ENCODE data around the gene MTARC2. TPM values are rescaled to one million over a fixed set of nuclear protein-coding genes. Genes with fewer than 3 reads are reported as not detected.

Gene MTARC2
- total RNA-seq, 1 donor from 2014 or later: 56.6 TPM

- Histone ChIP-seq H3K9me3 (no peaks in the 10 kb centered on the region), H3K27me3 (ENCODE audit: low read depth) (no peaks in the 10 kb centered on the region), H3K27ac (no peak overlapping the region), H3K4me1 (peaks cover 7% of the 10 kb centered on the region), H3K36me3 (peaks cover 33% of the 10 kb centered on the region), H3K4me3 (no peak overlapping the region)
- peak; percentile 94 for TF ChIP-seq CTCF (IDR thresholded peaks at IDR 0.05)
- intact Hi-C loops (cut with DNase I): loop anchor here (5.0 kb wide), 1 partner anchor 95 kb away; no protein-coding TSS in a partner anchor
- ATAC-seq (peak; percentile 95 to 97), DNase-seq (peak; percentile 89)
Measured at GRCh38 chr1:220776720-220777326, 28.7 kb downstream of the MTARC2 start.

- H3K27me3 ChIP-seq (ENCODE audit: low read depth): no peaks in the 10 kb centered on the region
- no peaks in the 10 kb centered on the region for H3K9me3 ChIP-seq
- TF ChIP-seq CTCF (IDR thresholded peaks at IDR 0.05): no peak
- no peak overlapping the region for H3K4me3 ChIP-seq
- H3K36me3 ChIP-seq: peaks cover 36% of the 10 kb centered on the region
- ATAC-seq (no peak), DNase-seq (no peak)
- intact Hi-C loops (cut with DNase I): no loop called here
- H3K4me1 ChIP-seq: peaks cover 23% of the 10 kb centered on the region
- no peak overlapping the region for H3K27ac ChIP-seq
Measured at GRCh38 chr1:220783453-220783852, 35.3 kb downstream of the MTARC2 start.

DNA sequence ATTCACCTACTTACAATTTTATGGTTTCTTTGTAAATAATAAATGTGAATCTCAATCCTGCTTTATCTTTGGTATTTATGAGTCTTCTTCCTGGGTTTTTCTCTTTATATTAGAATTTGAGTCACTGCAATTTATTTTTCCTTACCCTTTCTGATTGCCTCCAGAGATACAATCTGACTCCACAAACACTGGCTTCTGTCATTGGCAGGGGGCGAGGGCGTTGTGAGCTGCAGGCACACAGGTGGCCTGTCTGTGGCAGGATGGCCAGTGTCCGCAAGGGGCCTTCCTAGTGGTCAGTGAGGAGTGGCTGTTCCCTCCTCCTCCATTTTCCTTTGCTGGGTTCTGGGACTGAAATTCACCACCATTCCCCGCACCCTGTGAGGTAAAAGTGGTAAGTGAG, 36.6 kb downstream of the MTARC2 start:
- Histone ChIP-seq H3K9me3 (no peaks in the 10 kb centered on the region), H3K36me3 (peaks cover 36% of the 10 kb centered on the region), H3K4me3 (no peak overlapping the region), H3K4me1 (peaks cover 29% of the 10 kb centered on the region), H3K27me3 (ENCODE audit: low read depth) (no peaks in the 10 kb centered on the region), H3K27ac (no peak overlapping the region)
- no peak for TF ChIP-seq CTCF (IDR thresholded peaks at IDR 0.05)
- DNase-seq (no peak), ATAC-seq (no peak)
- intact Hi-C loops (cut with DNase I): no loop called here

DNA sequence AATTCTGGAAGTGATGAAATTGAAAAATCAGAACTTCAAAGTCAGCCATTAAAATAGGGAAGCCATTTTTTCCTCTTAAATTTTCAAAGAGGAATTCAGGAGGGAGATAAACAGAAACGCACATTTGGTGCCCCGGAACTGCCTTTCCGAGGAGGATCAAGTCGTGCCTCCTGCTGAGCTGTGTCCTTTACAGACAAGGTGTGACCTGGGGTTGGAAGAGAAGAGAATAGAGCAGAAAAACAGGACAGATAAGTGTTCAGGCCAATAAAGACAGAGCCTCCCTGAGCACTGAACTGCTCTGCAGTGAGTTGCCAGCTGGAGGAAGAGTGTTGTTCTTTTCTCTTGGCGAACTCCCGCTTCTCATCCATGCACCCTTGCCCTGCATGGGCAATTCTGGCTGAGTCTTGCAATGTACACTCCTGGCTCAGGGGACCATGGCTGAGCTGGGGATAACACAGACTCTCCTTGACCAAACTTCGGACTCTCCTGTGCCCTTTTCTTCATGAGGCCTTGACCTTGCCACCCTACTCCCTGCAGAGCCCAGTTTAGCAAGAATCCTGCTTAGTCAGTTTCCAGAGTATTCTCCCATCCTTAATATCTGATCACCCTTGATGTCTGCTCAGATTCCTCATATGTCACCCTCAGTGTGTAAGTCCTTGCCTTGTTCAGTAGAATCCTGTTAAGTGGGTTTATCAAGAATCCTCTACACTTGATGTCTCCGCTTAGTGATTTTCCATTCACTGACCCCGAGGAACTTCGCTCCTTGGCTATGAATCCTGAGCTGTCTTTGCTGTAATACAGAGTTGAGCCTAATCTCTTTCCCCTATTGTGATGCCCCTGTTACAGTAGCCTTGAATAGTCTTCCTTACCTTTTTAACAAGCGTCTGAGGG, 37.3 kb downstream of the MTARC2 start:
- no peaks in the 10 kb centered on the region for H3K27me3 ChIP-seq (ENCODE audit: low read depth)
- intact Hi-C loops (cut with DNase I): no loop called here
- DNase-seq: no peak
- TF ChIP-seq CTCF (IDR thresholded peaks at IDR 0.05): no peak
- peaks cover 35% of the 10 kb centered on the region for H3K4me1 ChIP-seq
- ATAC-seq: no peak
- no peak overlapping the region for H3K4me3 ChIP-seq
- H3K27ac ChIP-seq: peak overlapping the region; percentile 78
- peaks cover 36% of the 10 kb centered on the region for H3K36me3 ChIP-seq
- H3K9me3 ChIP-seq: no peaks in the 10 kb centered on the region

- H3K4me1 ChIP-seq: peaks cover 41% of the 10 kb centered on the region
- ATAC-seq (peak; percentile 20 to 36), DNase-seq (peak; percentile 63)
- H3K27me3 ChIP-seq (ENCODE audit: low read depth): no peaks in the 10 kb centered on the region
- TF ChIP-seq CTCF (IDR thresholded peaks at IDR 0.05): no peak
- H3K4me3 ChIP-seq: peak overlapping the region; percentile 61
- H3K36me3 ChIP-seq: peaks cover 35% of the 10 kb centered on the region
- H3K27ac ChIP-seq: peak overlapping the region; percentile 78
- intact Hi-C loops (cut with DNase I): no loop called here
- no peaks in the 10 kb centered on the region for H3K9me3 ChIP-seq
Measured at GRCh38 chr1:220786057-220786336, 37.9 kb downstream of the MTARC2 start.

Data from lower lobe of right lung (tissue), 2 donors.